ENCODE measurements around the gene ALDH4A1.
"Not testable (repeated sequence)": the region's sequence is repeated elsewhere in the genome, so short reads cannot be mapped to it uniquely, and the experiment has no call there.

ALDH4A1 gene

DNA sequence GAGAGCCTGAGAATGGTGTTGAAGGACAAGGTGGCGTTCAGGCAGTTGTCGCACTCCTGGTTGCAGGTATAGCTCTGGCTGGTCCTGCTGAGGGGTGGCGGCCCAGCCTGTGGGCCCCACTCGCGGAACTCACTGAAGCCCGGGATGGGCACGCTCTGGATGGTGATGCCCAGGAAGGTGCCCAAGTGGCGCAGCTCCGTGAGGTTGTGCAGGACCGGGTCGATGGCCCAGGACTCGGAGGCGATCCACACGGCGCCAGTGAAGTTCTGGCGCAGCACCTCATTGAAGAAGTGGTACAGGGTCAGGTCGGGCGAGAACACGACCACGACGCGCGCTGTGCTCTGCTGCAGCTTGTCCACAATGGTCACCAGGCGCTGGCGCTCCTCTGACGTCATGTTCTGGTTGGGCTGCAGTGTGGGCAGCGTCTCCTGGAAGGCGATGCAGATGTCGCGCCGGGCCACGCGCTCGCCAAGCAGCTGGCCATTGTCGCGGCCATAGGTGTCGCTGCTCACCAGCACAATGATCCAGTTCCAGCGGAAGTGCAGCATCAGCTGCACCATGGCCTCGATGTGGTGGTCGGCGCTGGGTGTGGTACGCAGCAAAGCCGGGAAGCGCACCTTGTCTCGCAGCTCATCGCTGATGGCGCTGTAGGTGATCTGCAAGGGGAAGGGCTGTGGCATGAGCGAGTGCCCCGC is 47.9 kb downstream of the ALDH4A1 start:
- TF ChIP-seq, protein P1, sequence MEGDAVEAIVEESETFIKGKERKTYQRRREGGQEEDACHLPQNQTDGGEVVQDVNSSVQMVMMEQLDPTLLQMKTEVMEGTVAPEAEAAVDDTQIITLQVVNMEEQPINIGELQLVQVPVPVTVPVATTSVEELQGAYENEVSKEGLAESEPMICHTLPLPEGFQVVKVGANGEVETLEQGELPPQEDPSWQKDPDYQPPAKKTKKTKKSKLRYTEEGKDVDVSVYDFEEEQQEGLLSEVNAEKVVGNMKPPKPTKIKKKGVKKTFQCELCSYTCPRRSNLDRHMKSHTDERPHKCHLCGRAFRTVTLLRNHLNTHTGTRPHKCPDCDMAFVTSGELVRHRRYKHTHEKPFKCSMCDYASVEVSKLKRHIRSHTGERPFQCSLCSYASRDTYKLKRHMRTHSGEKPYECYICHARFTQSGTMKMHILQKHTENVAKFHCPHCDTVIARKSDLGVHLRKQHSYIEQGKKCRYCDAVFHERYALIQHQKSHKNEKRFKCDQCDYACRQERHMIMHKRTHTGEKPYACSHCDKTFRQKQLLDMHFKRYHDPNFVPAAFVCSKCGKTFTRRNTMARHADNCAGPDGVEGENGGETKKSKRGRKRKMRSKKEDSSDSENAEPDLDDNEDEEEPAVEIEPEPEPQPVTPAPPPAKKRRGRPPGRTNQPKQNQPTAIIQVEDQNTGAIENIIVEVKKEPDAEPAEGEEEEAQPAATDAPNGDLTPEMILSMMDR (IDR thresholded peaks at IDR 0.05; ENCODE audit: extremely low read depth, insufficient read depth, missing control alignments), result no peak
- in situ Hi-C loops (cut with MboI; ENCODE audit: low pct_unique_long_range_greater_than_20kb, low sequenced_read_pairs, unreplicated experiment), result no loop called here
- no peak for DNase-seq (ENCODE audit: low spot score)

DNA sequence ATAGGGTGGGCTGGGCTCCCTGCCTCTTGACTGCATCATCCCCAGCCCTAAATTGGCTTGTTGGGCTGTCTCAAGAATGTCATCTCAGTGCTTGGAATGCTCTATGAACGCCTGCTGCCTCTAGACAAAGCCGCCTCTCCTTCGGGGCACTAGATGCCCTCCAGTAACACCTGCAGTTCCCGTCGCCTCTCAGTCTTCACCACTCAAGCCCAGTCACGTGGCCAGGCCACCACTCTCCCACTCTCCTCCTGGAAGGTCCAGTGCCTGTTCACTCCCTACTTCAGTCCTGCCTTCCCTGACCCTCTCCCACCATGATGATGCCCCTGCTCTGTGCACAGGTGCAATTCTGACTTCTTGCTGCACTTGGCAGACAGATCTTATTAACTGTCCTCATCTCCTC is 49.9 kb downstream of the ALDH4A1 start:
- in situ Hi-C loops (cut with MboI; ENCODE audit: low pct_unique_long_range_greater_than_20kb, low sequenced_read_pairs, unreplicated experiment), result no loop called here

DNA sequence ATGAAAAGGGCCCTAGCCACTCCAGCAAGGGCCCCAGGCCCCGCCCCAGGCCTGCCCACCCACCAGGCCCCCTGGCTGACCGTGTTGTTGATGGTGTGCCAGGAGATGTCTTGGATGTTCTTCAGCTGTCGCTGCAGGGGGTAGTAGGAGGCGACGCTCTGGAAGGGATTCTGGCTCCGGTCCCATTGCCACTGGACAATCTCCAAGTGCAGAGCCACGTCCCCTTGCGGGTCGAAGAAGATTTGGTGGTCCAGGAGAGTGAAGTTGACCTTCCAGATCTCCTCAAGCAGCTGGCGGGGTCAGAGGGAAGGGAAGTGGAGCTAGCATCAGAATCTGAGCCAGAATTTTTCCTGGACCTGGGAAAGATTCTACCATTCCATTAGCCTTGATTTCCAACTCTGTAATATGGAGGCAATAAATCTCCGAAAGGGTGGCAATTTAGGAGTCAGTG is 53.1 kb downstream of the ALDH4A1 start:
- no peak for DNase-seq (ENCODE audit: low spot score)
- in situ Hi-C loops (cut with MboI; ENCODE audit: low pct_unique_long_range_greater_than_20kb, low sequenced_read_pairs, unreplicated experiment), result no loop called here
- TF ChIP-seq, protein P1 (IDR thresholded peaks at IDR 0.05; ENCODE audit: extremely low read depth, insufficient read depth, missing control alignments), result no peak

More for the DNA sequence above, 49.9 kb downstream of the ALDH4A1 start:
- DNase-seq (ENCODE audit: low spot score), result no peak
- TF ChIP-seq, protein P1 (IDR thresholded peaks at IDR 0.05; ENCODE audit: extremely low read depth, insufficient read depth, missing control alignments), result no peak

DNA sequence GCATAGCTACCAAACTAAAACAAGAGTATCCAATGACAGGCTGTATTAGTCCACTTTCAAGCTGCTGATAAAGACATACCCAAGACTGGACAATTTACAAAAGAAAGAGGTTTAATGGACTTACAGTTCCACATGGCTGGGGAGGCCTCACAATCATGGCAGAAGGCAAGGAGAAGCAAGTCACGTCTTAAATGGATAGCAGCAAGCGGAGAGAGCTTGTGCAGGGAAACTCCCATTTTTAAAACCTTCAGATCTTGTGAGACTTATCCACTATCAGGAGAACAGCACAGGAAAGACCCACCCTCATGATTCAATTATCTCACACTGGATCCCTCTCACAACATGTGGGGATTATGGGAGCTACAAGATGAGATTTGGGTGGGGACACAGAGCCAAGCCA is 54.6 kb downstream of the ALDH4A1 start:
- DNase-seq (ENCODE audit: low spot score); in situ Hi-C loops (cut with MboI; ENCODE audit: low pct_unique_long_range_greater_than_20kb, low sequenced_read_pairs, unreplicated experiment): not testable (repeated sequence)

DNA sequence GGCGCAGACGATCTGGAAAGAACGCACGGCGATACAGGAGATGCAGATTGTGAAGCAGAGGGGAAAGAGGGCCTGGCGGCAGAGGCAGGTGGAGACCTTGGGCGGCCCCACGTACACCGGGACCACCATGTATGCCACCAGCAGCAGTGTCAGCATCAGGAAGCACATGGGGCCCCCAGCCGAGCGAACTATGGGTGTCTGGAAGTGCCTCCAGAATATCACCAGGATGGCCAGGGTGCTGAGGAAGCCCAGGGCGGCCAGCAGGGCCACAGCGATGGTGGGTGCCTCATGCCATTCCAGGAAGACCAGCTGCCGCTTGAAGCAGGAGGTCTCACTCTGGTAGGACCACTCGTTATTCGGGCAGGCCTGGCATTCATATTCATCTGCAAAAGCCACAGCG is 62.2 kb downstream of the ALDH4A1 start:
- in situ Hi-C loops (cut with MboI; ENCODE audit: low pct_unique_long_range_greater_than_20kb, low sequenced_read_pairs, unreplicated experiment), result no loop called here

DNA sequence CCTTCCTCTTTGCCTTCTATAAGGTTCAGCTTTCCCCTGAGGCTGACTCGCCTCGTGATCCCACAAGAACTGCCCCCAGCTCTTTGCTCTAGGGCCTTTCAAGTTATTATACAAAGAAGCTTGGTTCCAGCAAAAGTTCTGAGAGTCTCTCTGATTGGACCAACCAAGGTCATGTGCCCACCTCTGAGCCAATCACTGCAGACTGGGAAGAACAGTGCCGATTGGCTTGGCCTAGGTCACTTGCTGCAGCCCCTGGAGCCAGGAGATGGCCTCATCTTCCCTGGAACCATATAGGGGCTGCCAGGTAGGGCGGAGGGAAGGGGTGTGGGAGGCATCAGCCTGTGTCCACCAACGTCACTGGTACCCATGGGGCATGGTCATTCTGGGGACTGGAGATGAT is 65.7 kb downstream of the ALDH4A1 start:
- in situ Hi-C loops (cut with MboI; ENCODE audit: low pct_unique_long_range_greater_than_20kb, low sequenced_read_pairs, unreplicated experiment), result no loop called here
- no peak for DNase-seq (ENCODE audit: low spot score)
- TF ChIP-seq, protein P1 (IDR thresholded peaks at IDR 0.05; ENCODE audit: extremely low read depth, insufficient read depth, missing control alignments), result no peak

More for the DNA sequence above, 62.2 kb downstream of the ALDH4A1 start:
- DNase-seq (ENCODE audit: low spot score), result no peak
- TF ChIP-seq, protein P1 (IDR thresholded peaks at IDR 0.05; ENCODE audit: extremely low read depth, insufficient read depth, missing control alignments), result no peak

DNA sequence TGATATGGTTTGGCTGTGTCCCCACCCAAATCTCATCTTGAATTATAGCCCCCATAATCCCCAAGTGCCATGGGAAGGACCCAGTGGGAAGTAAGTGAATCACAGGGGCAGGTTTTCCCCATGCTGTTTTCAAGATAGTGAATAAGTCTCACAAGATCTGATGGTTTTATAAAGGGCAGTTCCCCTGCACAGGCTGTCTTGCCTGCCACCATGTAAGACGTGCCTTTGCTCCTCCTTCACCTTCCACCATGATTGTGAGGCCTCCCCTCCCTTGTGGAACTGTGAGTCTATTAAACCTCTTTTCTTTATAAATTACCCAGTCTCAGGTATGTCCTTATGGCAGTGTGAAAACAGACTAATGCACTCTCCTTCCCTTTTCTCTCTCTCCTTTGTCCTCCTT is 70.0 kb downstream of the ALDH4A1 start:
- DNase-seq (ENCODE audit: low spot score); in situ Hi-C loops (cut with MboI; ENCODE audit: low pct_unique_long_range_greater_than_20kb, low sequenced_read_pairs, unreplicated experiment): not testable (repeated sequence)

DNA sequence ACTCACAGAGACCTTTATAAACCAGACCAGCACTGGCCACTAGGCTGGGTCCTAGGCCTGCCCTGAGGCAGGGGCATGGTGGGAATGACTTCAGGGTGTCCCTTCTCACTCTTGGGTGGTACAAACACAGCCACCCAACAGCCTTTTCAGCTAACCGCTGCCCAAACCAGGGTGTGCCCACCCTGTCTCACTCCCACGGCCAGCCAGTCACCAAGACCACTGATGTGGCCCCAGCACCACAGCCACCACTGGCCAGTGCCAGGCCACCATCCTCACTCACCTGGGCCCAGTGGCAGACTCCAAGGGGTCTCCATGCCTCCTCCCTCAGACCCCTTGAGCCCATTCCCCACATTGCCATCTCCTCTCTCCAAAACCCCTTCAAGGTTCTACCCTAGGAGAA is 70.7 kb downstream of the ALDH4A1 start:
- in situ Hi-C loops (cut with MboI; ENCODE audit: low pct_unique_long_range_greater_than_20kb, low sequenced_read_pairs, unreplicated experiment), result no loop called here

More for the DNA sequence above, 70.7 kb downstream of the ALDH4A1 start:
- no peak for DNase-seq (ENCODE audit: low spot score)
- TF ChIP-seq, protein P1 (IDR thresholded peaks at IDR 0.05; ENCODE audit: extremely low read depth, insufficient read depth, missing control alignments), result no peak
